ENCODE data around the gene GALNT14.

- no peak for TF ChIP-seq GATA2 (IDR thresholded peaks at IDR 0.05; ENCODE audit: low read depth, low read length)
- TF ChIP-seq GATA3 (IDR thresholded peaks at IDR 0.05; ENCODE audit: low read depth, low read length), result no peak
Observed at GRCh38 chr2:31049916-31050588, 88.2 kb downstream of the GALNT14 start.
